BLaER1 (cell line): Measurements from ENCODE around the gene RBMY1J.
"Not testable (repeated sequence)": the region's sequence is repeated elsewhere in the genome, so short reads cannot be mapped to it uniquely, and the experiment has no call there.

Source experiments
- H3K27ac ChIP-seq: shearing (Covaris generic); formaldehyde crosslinking; 2 replicates; pipeline ENCODE4 v1.8.1; 2022
- H3K27me3 ChIP-seq: shearing (Covaris generic); formaldehyde crosslinking; 2 replicates; pipeline ENCODE4 v1.8.1; 2022
- H3K36me3 ChIP-seq: shearing (Covaris generic); formaldehyde crosslinking; 2 replicates; pipeline ENCODE4 v1.8.1; 2022
- H3K4me1 ChIP-seq: shearing (Covaris generic); formaldehyde crosslinking; 2 replicates; pipeline ENCODE4 v1.8.1; 2022
- H3K4me2 ChIP-seq: shearing (Covaris generic); formaldehyde crosslinking; 2 replicates; pipeline ENCODE4 v1.8.1; 2022
- H3K4me3 ChIP-seq: shearing (Covaris generic); formaldehyde crosslinking; 2 replicates; pipeline ENCODE4 v1.8.1; 2022
- H3K9ac ChIP-seq: shearing (Covaris generic); formaldehyde crosslinking; 2 replicates; pipeline ENCODE4 v1.8.1; 2022
- H3K9me3 ChIP-seq: shearing (Covaris generic); formaldehyde crosslinking; 2 replicates; pipeline ENCODE4 v1.8.1; 2022
- H4K20me1 ChIP-seq: shearing (Covaris generic); formaldehyde crosslinking; 2 replicates; pipeline ENCODE4 v1.8.1; 2022
- Cebpa-rat ChIP-seq: shearing (Covaris generic); IDR thresholded peaks from 2 replicates; pipeline ENCODE4 v1.8.1; 2022

Gene RBMY1J

DNA sequence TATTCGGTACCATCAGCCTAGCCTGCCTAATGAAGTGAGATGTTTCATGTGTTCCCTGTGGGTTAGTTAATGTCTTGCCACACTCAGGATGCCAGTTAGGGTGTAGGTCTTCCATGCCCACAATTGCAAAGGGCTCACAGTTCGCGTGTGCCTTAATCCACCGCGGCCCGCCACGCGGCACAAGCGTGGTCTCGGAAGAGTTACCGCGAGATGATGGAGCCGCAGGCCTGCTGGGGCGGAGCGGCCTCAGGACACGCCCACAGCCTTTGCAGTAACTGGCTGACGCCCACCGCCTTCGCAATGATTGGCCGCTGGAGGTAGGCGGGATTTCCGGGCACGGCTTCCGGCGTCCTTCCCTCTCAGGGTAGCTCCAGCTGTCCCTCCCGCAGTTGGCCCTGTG lies at the start of gene RBMY1J:
Gene RBMY1J, plus strand, starts transcription at position 301 of the 400 bp plus-strand sequence. CDS start 2,038 bp downstream, outside the sequence.
- not testable (repeated sequence) for H3K27me3 ChIP-seq, H3K9me3 ChIP-seq, H3K27ac ChIP-seq, H4K20me1 ChIP-seq, H3K9ac ChIP-seq, H3K36me3 ChIP-seq, H3K4me1 ChIP-seq, H3K4me2 ChIP-seq, H3K4me3 ChIP-seq

DNA sequence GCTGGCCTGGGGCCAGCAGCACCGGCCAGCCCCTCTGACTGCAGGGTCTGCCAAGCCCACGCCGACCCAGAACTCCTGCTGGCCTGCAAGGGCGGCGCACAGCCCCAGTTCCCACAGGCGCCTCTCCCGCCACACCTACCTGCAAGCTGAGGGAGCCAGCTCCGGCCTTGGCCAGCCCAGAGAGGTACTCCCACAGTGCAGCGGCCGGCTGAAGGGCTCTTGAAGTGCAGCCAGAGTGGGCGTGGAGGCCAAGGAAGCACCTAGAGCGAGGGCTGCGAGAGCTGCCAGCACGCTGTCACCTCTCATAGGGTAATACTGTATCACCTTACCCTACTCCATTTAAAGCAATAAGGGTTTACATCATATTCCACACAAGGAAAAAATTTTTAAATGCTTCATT lies 35.8 kb upstream of the RBMY1J start:
- Histone ChIP-seq H3K36me3 (no peaks in the 10 kb centered on the region), H3K4me3 (no peak overlapping the region), H4K20me1 (no peaks in the 10 kb centered on the region), H3K9ac (no peak overlapping the region), H3K4me1 (no peaks in the 10 kb centered on the region), H3K9me3 (no peaks in the 10 kb centered on the region), H3K27me3 (no peaks in the 10 kb centered on the region), H3K4me2 (no peak overlapping the region), H3K27ac (no peak overlapping the region)
- TF ChIP-seq Cebpa-rat = no peak

DNA sequence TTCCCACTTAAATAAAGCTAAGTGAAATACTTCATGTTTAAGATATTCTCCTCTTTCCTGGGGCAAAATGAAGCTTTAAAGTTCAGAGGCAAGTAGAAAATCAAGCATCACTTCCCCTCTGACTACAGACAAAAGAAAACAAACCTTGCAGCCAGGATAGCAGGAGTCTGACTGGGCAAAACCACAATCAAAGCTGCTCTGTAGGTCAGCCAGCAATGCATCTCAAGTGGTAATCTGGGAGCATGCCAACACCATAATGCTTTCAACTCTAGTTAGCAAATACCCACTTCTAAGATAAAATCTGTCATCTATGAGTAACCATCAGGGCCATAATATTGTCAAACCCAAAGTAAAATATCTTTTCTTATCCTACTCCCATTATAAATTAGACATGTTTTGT lies 32.6 kb upstream of the RBMY1J start:
- Histone ChIP-seq H3K4me1 (no peaks in the 10 kb centered on the region), H3K4me3 (no peak overlapping the region), H3K9ac (no peak overlapping the region), H3K27me3 (no peaks in the 10 kb centered on the region), H3K36me3 (no peaks in the 10 kb centered on the region), H3K27ac (no peak overlapping the region), H4K20me1 (no peaks in the 10 kb centered on the region), H3K4me2 (no peak overlapping the region), H3K9me3 (no peaks in the 10 kb centered on the region)
- TF ChIP-seq Cebpa-rat = no peak

DNA sequence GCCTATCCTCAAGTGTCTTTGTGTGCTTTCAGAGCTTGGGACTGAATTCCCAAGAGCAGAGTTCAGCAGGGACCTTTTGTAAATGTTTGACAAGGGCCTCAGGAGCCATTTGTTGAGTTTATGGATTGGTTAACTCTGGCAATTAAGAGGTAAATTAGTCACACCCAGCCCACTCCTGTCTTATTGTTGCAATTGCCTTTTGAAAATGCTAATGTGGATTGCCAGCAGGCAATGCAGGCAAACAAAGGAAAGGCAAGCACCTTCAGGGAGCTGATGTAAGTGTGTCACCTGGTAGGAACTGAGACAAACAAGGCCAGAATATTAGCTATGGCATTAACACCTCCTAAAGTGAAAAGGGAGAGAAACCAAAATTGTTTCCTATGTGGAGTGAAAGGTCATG lies 29.7 kb upstream of the RBMY1J start:
- no peaks in the 10 kb centered on the region for H3K4me1 ChIP-seq
- H3K9ac ChIP-seq = no peak overlapping the region
- H4K20me1 ChIP-seq = no peaks in the 10 kb centered on the region
- no peaks in the 10 kb centered on the region for H3K36me3 ChIP-seq
- H3K27ac ChIP-seq = no peak overlapping the region
- no peaks in the 10 kb centered on the region for H3K27me3 ChIP-seq
- no peak for TF ChIP-seq Cebpa-rat
- no peaks in the 10 kb centered on the region for H3K9me3 ChIP-seq
- H3K4me3 ChIP-seq = no peak overlapping the region
- no peak overlapping the region for H3K4me2 ChIP-seq

DNA sequence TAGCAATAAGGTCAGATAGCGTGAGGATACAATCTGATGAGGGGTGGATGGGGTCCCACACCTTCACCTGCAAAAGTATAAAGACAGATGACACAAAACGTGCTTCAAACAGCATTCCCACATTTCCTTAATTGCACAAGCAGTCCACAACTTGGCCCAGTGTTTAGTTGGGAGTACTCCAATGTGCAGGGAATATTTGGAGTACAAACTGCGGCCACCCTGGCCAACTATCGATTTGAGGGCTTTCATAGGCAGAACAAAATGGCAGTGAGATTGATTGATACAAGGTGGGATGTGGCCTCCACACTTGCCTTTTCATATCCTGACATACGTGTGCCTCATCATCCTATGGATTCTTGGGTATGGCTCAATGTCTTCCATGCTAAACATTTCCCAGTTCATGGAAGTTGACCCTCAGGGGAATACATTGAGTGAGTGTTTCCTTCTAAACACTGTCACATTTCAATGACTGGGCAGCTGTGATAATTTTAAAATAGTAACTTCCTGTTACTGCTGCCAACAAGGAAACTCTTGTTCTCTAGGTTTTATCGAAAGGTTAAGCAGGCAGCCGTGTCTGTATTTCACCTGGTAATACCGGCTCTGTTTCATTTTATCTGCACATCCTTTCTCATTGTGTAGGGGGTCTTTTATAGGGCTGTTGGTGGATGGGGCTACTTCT lies 41.6 kb downstream of the RBMY1J start:
- H3K27ac ChIP-seq, H3K9me3 ChIP-seq, H3K27me3 ChIP-seq, H4K20me1 ChIP-seq, H3K4me2 ChIP-seq, H3K36me3 ChIP-seq, H3K4me1 ChIP-seq, H3K4me3 ChIP-seq, H3K9ac ChIP-seq: not testable (repeated sequence)

DNA sequence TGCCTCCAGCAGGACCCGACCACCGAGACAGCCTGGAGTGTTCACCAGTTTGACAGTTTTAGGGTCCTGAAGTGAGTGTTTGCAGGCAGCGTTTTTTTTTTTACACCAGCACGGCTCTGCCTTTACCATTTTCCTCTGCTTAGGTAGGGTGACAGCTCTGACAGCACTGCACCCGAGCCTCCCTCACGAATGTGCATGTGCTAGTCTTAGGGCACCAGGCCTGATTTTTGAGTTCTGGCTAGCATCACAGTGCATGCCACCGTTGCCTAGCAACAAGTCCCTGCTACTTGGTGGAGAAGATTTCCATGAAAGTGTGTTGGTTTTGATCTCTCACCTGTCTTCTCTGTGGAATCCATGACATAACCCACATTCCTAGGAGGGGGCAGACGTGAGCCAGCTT lies 52.3 kb downstream of the RBMY1J start:
- not testable (repeated sequence) for H4K20me1 ChIP-seq, H3K4me3 ChIP-seq

DNA sequence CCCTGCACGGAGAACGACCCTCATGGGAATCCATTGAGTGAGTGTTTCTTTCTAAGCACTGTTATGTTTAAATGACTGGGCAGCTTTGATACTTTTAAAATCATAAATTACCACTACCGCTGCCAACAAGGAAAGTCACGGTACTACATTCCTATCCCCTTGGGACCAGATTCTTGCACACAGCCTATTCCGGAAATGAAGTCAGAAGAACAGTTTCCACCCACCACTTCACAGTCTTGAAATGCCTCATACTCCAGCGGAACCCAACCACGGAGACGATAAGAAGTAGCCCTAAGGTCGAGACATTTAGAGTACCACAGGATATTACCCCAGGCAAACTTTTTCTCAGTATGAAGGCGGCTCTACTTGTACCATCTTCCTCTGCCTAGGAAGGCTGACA lies 58.8 kb downstream of the RBMY1J start:
- not testable (repeated sequence) for H3K4me2 ChIP-seq, H3K9me3 ChIP-seq, H3K9ac ChIP-seq, H3K4me3 ChIP-seq, H4K20me1 ChIP-seq, H3K4me1 ChIP-seq, H3K36me3 ChIP-seq, H3K27ac ChIP-seq, H3K27me3 ChIP-seq

More for the DNA sequence above, 52.3 kb downstream of the RBMY1J start:
- H3K27ac ChIP-seq, H3K9me3 ChIP-seq, H3K9ac ChIP-seq, H3K4me1 ChIP-seq, H3K36me3 ChIP-seq, H3K4me2 ChIP-seq, H3K27me3 ChIP-seq: not testable (repeated sequence)
